Daoy (cell line): ENCODE results near the gene SLC4A9. TPM values are rescaled to one million over a fixed set of nuclear protein-coding genes. Genes with fewer than 3 reads are reported as not detected.

ENCODE experiments used
- DNase-seq: peaks from one replicate; pipeline ENCODE4 v3.0.0-alpha.2; 2015; ENCODE audit warnings: low read depth
- total RNA-seq: library from RNA; depleted of rRNA; stranded (reverse); fragments of >200 nt; shearing (Covaris generic); gene quantifications from 2 replicates; pipeline ENCODE4 v1.2.3, GENCODE V29; 2014

SLC4A9 gene
- total RNA-seq, 1 experiment from 2014 or later: not detected

DNA sequence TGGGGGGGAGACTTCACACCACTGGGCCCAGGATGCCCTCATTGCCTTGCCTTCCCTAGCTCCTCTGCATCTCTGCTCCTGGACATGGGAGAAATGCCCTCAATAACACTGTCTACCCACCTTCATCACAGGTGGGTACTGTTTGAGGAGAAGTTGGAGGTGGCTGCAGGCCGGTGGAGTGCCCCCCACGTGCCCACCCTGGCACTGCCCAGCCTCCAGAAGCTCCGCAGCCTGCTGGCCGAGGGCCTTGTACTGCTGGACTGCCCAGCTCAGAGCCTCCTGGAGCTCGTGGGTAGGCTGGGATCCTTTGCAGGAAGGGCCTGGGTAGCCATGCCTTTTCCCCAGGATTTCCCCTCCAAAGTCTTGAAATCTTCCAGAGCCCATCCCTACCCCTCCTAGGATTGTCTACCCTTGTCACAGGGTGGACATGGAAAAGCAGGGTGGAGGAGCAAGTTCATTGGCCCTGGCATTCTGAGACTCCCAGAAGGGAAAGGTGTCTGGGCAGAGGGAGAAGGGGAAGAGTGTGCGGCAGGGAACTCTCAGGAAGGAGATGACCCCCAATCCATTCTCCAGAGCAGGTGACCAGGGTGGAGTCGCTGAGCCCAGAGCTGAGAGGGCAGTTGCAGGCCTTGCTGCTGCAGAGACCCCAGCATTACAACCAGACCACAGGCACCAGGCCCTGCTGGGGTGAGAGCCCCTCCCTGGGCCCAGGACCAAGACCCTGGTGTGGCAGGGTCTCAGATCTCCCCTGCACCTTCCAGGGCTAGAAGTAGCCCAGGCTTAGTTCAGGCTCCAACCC is 886 bp downstream of the SLC4A9 start:
- no peak for DNase-seq

DNA sequence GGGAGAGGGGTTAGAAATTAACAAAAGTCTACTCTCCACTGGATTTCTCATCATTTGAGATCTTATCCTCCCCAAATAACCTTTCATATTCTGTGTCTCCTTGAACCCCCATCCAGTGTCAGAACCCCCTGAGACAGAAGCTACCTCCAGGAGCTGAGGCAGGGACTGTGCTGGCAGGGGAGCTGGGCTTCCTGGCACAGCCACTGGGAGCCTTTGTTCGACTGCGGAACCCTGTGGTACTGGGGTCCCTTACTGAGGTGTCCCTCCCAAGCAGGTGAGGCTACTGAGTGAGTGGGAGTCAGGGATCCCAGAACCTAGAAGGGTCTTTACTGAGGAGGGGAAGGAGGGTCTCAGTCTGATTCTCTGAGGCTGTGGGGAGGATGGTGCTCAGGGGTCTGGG is 1.9 kb downstream of the SLC4A9 start:
- DNase-seq: no peak

DNA sequence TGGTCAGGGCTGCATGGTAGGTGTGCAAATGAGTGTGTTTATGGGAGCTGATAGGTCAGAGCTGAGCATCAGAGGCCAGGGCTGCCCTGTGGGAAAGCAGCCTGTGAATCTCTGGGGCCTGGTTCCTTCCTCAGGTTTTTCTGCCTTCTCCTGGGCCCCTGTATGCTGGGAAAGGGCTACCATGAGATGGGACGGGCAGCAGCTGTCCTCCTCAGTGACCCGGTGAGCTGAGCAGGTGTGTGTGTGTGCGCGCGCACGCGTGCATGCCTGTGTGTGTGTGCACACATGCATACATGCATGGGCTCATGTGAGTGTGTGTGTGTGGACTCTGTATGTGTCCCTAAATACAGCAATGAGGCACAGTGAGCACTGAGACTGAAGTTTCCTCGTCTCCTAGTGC is 2.3 kb downstream of the SLC4A9 start:
- DNase-seq: no peak

DNA sequence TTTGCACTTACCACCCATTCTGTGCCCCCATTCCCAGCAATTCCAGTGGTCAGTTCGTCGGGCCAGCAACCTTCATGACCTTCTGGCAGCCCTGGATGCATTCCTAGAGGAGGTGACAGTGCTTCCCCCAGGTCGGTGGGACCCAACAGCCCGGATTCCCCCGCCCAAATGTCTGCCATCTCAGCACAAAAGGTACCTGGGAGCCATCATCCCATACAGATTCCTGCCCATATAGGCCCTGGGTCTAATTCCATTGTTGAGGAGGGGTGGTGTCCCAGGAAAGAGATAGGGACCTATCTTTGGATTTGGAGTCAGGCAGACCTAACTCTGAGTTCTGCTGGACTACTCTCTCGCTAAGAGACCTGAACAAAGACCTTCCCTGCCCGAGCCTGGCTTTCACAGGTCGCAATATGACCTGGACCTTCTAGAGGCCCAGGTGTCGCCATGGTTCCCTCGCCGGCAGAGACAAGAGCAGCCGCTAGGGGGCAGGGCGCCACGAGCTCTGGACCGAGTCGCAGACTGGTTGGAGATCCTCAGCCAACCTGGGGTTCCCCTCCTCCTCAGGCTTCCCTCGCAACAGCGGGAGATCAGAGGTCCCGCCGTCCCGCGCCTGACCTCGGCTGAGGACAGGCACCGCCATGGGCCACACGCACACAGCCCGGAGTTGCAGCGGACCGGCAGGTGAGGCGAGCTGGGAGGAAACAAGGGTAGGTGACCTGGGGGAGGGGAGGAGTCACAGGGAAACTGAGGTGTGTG is 3.1 kb downstream of the SLC4A9 start:
- peak; percentile 83 for DNase-seq

DNA sequence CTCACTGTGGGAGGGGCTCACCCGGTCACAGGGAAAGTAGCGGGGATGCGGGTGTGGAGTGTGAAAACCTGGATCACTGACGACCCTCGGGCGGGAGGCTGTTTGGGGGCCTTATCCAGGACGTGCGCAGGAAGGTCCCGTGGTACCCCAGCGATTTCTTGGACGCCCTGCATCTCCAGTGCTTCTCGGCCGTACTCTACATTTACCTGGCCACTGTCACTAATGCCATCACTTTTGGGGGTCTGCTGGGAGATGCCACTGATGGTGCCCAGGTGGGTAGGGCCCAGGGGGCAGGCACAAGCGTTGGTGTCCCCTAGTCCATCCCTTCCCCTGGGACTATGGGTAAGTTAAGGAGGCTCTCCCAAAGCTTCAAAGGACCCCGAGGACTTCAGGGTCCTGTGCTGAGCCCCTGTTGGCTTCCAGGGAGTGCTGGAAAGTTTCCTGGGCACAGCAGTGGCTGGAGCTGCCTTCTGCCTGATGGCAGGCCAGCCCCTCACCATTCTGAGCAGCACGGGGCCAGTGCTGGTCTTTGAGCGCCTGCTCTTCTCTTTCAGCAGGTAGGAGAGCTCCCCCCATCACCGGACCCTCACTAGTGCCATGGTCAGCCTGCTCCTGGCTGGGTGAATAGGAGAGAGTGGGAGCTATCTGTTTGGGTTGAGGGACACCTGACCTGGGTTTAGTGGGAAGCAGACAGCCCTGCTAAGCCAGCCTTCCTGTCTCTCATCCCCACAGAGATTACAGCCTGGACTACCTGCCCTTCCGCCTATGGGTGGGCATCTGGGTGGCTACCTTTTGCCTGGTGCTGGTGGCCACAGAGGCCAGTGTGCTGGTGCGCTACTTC is 3.9 kb downstream of the SLC4A9 start:
- DNase-seq: no peak

DNA sequence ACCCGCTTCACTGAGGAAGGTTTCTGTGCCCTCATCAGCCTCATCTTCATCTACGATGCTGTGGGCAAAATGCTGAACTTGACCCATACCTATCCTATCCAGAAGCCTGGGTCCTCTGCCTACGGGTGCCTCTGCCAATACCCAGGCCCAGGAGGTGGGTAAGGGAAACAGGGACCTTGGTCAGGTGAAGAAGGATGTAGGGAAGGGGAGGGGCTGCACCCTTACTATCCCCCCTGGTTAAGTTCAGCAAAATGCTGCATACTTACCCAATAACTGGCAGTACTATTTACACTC is 4.4 kb downstream of the SLC4A9 start:
- DNase-seq: no peak

DNA sequence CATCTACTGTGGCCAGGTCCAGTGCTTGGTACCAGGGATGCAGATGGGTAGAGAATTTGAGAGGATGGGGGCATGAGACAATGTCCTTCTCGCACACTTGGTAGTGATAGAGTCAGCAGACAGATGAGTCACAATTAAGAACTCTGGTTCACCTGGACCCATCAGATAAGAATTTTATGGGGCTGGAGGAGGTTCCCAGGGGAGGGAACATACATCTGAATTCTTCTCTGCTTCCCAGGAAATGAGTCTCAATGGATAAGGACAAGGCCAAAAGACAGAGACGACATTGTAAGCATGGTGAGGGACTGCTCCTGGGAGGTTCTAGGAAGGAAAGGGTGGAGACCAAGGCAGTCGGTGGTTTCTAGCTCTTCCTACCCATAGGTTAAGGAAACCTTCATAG is 5.3 kb downstream of the SLC4A9 start:
- DNase-seq: no peak

DNA sequence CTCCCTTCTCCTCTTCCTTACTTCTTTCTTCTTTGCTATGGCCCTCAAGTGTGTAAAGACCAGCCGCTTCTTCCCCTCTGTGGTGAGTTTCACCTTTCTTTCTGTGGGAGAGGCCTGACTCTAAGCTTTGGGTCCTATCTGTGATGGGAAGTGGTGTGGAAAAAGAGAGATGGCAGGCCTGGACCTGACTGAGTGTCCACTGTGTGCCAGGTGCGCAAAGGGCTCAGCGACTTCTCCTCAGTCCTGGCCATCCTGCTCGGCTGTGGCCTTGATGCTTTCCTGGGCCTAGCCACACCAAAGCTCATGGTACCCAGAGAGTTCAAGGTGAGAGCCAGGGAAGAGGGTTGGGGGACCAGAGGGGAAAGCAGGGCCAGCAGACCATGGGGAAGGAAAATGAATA is 5.9 kb downstream of the SLC4A9 start:
- DNase-seq: no peak

DNA sequence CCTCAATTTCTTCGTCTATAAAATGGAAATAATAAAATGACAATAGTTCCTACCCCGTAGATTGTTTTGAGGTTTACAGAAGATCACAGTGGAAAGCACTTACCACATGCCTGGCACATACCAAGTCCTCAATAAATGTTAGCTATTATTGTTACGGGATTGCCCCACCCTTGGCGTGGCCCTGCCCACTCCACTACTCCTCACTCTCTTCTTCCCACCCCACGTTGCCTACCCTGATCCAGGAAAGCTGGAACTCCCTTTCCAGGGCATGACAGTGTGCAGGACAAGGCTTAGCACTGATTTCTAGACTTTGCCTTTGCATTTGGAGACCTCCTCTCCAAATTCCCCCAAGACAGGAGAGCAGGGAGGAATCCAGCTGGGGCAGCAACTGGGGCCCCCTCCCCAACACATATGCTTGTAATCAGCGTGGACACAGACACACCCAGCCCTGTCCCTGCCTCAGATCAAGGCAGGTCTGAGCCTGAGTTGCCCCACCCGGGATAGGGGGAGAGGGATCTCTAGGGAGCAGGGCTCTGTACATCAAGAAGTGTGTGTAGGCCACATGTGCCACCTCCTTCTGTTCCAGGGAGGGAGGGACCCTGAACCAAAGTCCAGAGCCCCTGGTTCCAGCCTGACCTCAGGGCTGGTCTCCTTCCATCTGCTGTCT is 6.7 kb downstream of the SLC4A9 start:
- no peak for DNase-seq

DNA sequence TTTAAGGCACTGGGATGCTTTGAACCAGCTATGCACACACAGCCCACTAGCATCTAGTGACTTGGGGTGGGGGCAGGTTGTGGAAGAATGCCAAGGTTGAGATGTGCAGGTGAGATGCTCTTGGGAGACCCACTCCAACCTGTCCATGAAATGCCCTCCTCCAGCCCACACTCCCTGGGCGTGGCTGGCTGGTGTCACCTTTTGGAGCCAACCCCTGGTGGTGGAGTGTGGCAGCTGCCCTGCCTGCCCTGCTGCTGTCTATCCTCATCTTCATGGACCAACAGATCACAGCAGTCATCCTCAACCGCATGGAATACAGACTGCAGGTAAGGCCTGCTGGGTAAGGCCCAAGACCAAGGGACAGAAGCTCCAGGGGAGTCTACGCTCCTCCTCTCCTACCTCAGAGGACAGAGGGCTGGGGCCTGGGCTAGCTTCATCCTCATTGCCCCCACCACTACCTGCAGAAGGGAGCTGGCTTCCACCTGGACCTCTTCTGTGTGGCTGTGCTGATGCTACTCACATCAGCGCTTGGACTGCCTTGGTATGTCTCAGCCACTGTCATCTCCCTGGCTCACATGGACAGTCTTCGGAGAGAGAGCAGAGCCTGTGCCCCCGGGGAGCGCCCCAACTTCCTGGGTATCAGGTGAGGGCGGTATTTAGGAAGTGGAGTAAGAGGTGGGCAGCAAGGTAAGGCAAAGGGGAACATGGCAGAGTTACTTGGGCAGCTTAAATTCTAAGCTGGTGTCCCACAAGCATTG is 7.4 kb downstream of the SLC4A9 start:
- DNase-seq: no peak

DNA sequence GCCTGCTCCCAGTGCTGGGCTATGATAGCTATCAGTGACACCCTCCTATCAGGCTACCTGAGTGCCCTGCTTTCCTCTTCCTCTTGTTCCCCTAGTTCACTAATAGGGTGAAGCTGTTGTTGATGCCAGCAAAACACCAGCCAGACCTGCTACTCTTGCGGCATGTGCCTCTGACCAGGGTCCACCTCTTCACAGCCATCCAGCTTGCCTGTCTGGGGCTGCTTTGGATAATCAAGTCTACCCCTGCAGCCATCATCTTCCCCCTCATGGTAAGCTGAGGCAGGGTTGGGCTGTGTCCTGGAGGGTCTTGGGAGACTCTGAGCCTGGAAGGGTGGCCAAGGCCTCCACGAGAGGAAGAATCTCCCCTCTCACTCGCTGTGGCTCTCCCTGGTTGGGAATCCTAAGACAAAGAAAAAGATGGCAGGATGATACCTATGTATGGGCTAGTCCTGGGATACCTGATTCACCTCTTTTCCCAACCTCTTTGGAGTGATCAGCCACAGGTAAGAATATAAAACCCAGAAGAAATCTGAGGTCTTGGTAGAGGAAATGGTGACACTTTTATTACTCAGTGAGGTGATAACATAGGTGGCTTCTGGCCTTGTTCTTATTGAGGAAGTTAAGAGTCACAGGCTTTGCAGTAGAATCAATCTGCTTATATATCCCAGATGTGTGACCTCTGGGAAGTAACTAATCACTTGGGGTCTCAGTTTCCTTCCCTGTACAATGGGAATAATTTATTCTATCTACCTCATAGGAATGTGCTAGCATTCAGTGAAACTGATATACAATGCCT is 11.6 kb downstream of the SLC4A9 start:
- DNase-seq: no peak

DNA sequence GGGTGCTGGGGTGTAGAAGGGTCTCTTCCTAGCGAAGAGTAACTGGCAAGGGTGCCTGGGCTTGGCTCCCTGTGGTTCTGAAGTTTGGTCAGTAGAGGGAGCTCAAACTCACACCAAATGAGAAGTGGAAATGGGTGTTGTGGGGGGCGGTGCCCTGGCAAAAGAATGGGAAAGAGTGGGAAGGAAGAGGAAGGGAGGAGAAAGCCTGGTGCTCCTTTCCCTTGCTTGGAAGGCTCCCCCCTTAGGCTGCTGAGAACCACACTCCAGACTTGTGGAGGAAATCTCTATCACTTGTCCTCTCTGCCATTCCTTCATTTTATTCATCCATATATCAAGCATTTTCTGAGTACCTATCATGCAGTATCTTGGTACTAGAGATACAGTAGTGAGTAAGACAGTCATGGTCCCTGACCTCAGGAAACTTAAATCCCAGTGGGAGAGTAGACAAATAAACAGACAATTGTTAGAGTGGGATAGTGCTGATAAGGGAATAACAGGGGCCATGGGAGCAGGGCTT is 13.0 kb downstream of the SLC4A9 start:
- DNase-seq: peak; percentile 82

DNA sequence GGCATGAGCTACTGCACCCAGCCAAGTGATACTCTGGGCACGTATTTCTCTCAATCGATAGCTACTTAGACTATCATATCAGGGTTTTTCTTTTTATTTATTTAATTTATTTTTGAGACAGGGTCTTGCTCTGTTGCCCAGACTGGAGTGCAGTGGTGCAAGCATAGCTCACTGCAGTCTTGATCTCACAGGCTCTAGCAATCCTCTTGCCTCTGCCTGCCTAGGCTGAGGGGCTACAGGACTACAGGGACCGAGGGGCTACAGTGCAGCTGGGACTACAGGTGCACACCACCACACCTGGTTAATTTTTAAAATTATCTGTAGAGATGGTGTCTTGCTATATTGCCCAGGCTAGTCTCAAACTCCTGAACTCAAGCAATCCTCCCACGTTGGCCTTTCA is 21.4 kb downstream of the SLC4A9 start:
- no peak for DNase-seq

DNA sequence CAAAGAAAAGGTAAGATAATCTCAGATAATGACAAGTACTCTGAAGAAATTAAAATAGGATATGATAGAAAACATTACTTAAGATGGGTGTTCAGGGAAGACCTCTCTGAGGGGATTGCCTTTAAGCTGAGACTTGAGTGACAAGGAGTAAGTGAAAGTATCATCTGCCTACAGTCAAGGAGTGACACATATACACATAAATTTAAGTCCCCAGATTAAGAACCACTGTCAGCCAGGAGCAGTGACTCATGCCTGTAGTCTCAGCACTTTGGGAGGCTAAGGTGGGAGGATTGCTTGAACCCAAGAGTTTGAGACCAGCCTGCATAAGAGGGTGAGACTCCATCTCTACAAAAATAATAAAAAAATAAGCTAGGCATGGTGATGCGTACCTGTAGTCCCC is 22.0 kb downstream of the SLC4A9 start:
- no peak for DNase-seq

DNA sequence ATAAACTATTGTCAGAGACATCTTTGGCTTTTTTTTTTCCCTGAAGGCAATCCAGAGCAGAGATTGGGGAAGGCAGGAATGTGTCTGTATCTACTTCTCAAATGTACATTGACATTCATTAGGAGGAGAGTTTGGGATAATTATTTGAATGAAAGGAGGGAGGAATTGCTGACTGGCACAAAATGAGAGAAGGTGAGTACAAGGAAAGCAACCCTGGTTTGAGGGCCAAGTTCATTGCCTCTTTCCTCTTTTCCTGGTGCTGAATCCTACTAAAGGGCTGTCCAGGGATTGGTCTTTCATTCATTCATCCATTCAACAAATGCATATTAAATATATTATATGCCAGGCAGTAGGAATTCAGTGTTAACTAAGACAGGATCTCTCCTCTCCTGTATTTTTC is 22.9 kb downstream of the SLC4A9 start:
- no peak for DNase-seq

DNA sequence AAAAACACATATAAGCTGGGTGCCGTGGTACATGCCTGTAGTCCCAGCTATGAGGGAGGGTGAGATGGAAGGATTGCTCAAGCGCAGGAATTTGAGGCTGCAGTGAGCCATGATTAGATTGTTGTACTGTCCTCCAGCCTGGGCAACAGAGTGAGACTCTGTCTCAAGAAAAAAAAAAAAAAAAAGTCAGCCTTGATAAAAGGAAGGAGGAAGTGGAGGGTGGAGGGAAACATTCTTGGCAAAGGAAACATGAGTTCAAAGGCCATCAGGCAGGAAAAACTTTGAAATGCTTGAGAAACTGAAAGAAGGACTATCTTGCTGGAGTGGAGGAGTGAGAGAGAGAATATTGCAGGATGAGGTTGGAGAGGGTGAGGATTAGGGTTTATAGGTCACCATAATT is 23.3 kb downstream of the SLC4A9 start:
- DNase-seq: no peak

DNA sequence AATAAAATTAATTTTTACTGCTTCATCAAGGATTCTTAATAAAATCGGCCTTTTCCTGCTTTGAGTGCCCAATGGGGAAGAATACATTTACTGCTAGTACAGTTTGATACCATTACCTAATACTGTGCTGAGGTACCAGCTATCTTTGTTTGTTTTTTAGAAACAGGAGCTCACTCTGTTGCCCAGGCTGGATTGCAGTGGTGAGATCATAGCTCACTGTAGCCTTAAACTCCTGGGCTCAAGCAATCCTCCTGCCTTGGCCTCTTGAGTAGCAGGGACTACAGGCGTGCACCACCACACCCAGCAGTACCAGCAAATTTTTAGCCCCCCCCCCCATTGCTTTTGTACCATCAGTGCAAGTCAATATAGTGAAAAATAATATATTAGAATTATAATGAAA is 28.1 kb downstream of the SLC4A9 start:
- DNase-seq: no peak

DNA sequence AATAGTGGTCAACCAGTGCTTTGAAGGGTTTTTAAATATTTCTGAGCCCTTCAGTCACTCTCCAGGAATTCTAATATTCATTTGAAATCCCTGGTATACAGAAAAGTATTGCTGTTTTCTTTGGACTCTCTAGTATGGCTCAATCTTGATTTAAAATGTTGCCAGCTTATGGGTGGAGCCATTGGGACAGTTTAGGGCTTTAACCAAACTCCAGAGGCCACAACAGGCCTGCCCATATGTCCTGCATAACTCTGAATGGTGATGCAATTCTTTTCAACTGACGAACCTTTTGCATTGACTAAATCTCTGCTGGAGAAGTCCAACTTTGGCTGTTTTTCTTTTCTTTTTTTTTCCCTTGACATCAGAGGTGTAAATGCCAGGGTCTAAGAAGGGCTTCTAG is 31.3 kb downstream of the SLC4A9 start:
- no peak for DNase-seq

DNA sequence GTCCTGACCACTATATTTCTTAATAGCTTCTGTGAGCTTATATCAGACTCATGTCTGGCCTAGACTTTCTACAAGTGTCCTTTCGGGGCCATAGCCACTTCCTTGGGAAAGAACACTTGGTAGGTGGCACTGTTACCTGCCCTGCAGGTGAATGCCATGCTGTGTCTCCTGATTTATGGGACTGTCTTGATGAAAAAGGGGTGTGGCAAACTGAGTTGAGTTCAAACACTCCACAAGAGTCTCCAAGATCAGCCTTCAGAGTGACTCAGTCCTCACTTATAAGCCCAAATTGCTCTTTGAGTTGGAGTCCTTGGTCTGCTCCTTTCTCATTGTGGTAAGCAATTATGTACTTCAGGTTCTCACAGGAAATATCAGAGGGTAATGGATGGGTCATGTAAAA is 31.7 kb downstream of the SLC4A9 start:
- DNase-seq: no peak

DNA sequence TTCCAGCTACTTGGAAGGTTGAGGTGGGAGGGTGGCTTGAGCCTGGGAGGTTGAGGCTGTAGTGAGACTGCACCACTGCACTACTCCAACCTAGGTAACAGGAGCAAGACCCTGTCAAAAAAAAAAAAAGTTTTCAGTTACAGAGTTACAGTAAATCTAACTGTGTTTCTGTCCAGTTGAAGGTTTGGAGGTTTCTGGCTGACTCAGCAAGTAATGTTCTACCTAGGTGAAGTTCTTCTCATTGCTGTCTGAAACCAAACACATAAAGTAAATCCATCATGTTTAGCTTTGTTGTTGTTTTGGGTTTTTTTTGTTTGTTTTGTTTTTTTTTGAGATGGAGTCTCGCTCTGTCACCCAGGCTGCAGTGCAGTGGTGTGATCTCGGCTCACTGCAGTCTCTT is 33.7 kb downstream of the SLC4A9 start:
- DNase-seq: no peak
